Measurements from ENCODE around the gene PARD3.

The PARD3 gene

DNA sequence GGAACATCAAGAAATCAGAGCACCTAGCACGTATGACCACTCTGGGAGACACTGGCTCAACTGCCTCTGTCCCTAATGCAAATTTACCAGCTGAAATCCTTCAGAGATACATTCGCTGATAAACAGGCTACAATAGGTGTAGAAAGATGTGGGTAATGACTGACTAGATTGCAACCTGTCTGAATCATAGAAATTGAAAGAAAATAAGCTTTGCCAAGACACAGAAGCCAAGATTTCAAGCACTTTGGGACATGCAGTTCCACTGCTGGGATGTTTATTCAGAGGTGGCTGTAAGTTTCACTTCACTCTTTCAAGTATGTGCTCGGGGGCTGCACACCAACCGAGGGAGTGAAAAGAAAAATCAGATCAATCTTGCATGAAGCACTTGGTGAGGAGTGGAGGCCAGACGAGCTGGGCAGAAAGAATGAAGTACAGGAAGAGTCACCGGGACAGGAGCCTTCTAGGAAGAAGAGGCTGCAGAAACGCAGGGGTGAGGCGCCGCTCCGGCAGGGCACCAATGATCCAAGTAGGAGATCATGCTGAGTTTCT lies 276.7 kb downstream of the PARD3 start:
- CTCF ChIA-PET, result no interaction called here
- no peak for DNase-seq (ENCODE audit: low spot score)
- POLR2A ChIA-PET (ENCODE audit: low non-redundant PET), result interaction anchor here (0.5 kb wide), 1 partner anchor 1225 kb away, joined by 3 read pairs; no protein-coding TSS in a partner anchor
- TF ChIP-seq, protein P1, sequence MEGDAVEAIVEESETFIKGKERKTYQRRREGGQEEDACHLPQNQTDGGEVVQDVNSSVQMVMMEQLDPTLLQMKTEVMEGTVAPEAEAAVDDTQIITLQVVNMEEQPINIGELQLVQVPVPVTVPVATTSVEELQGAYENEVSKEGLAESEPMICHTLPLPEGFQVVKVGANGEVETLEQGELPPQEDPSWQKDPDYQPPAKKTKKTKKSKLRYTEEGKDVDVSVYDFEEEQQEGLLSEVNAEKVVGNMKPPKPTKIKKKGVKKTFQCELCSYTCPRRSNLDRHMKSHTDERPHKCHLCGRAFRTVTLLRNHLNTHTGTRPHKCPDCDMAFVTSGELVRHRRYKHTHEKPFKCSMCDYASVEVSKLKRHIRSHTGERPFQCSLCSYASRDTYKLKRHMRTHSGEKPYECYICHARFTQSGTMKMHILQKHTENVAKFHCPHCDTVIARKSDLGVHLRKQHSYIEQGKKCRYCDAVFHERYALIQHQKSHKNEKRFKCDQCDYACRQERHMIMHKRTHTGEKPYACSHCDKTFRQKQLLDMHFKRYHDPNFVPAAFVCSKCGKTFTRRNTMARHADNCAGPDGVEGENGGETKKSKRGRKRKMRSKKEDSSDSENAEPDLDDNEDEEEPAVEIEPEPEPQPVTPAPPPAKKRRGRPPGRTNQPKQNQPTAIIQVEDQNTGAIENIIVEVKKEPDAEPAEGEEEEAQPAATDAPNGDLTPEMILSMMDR (conservative IDR thresholded peaks at IDR 0.05; ENCODE audit: low read depth), result no peak
- peak overlapping the region; percentile 45; the same call in 1 of the 2 replicates for H3K27ac ChIP-seq

DNA sequence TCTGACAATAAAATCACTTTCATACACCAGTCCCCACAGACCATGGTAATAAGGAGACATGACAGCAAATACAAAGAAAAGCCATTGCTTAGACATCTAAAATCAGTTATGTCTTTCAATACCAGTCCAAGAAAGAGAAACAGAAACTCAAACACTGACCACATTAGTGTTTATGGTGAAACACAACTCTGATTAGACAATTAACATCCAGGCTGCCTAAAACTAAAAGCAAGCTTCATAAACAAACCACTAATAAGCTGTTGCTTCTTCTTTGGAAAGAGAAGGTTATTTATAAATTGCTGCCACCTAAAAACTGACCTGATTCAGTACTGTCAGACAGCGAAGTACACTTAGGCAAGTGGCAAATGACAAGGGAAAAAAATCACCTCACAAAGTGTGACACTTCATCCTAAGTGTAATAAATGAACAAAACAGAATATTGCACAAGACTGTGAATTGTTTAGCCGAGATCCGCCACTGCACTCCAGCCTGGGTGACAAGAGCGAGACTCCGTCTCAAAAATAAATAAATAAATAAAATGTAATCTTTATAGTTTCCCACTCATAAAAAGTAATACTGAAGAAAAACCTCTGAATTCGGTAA lies 277.4 kb downstream of the PARD3 start:
- TF ChIP-seq, protein P1 (conservative IDR thresholded peaks at IDR 0.05; ENCODE audit: low read depth), result no peak
- CTCF ChIA-PET, result interaction anchor here (0.6 kb wide), 1 partner anchor 86 kb away, joined by 3 read pairs; no protein-coding TSS in a partner anchor
- POLR2A ChIA-PET (ENCODE audit: low non-redundant PET), result interaction anchor here (0.5 kb wide), 1 partner anchor 1224 kb away, joined by 3 read pairs; no protein-coding TSS in a partner anchor
- no peak for DNase-seq (ENCODE audit: low spot score)
- no peak overlapping the region for H3K27ac ChIP-seq

DNA sequence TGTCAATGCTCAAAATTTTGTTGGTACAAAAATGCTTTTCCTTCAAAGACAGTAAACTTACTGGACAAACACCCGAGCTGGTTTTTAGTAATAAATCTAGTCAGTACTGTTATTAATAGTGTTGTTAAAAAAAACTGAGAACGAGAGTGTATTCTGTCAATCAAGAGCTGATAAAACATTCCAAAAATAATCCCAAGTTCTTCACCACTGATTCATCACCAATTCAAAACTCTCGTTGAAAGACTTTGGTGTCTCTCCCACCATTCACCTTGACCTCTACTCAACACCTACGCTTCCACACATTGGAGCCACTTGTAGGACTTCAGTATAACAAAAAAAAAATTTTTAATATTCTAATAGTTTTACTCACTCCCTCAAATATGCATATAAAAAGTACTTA lies 279.2 kb downstream of the PARD3 start:
- no peak for DNase-seq (ENCODE audit: low spot score)
- ChIA-PET POLR2A (ENCODE audit: low non-redundant PET) (no interaction called here), CTCF (no interaction called here)
- H3K27ac ChIP-seq, result no peak overlapping the region
- TF ChIP-seq, protein P1 (conservative IDR thresholded peaks at IDR 0.05; ENCODE audit: low read depth), result no peak

DNA sequence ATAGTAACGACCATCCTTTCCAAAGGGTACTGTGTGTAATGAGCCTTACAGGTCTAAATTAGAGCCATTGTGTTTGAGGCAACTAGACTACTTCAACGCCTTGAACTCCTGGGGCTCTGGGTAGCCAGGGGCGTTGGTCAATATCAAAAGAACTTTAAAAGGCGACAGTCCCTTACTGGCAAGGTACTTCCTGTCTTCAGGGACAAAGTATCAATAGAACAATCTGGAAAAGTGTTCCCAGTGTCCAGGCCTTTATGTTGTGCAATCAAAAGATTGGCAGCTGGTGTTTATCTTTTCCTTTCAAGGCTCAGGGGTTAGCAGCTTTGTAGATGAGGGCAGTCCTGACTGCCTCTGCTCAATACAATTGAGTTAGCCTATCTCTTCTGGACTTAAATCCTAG lies 284.3 kb downstream of the PARD3 start:
- TF ChIP-seq, protein P1 (conservative IDR thresholded peaks at IDR 0.05; ENCODE audit: low read depth), result no peak
- no peak overlapping the region for H3K27ac ChIP-seq
- DNase-seq (ENCODE audit: low spot score), result no peak
- ChIA-PET POLR2A (ENCODE audit: low non-redundant PET) (no interaction called here), CTCF (no interaction called here)

DNA sequence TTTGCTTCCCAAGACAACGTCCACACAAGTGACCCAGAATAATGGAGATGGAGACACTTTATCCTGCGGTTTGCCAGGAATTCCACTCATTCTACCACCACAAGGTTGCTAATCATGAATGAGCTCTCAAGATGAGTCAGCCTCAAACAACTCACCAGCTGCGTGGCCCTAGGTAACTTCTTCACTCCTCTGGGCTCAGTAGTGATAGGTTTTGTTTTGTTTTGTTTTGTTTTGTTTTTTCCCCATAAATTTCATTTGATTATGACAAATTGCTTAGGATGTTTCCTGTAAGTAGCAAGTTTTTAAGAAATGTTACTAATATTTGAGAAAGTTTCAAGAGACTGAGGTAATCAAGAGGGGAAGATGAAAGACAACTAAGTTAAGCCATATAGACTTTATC lies 286.8 kb downstream of the PARD3 start:
- POLR2A ChIA-PET (ENCODE audit: low non-redundant PET), result no interaction called here
- TF ChIP-seq, protein P1 (conservative IDR thresholded peaks at IDR 0.05; ENCODE audit: low read depth), result no peak
- no peak overlapping the region for H3K27ac ChIP-seq
- CTCF ChIA-PET, result no interaction called here
- DNase-seq (ENCODE audit: low spot score), result peak; percentile 77

DNA sequence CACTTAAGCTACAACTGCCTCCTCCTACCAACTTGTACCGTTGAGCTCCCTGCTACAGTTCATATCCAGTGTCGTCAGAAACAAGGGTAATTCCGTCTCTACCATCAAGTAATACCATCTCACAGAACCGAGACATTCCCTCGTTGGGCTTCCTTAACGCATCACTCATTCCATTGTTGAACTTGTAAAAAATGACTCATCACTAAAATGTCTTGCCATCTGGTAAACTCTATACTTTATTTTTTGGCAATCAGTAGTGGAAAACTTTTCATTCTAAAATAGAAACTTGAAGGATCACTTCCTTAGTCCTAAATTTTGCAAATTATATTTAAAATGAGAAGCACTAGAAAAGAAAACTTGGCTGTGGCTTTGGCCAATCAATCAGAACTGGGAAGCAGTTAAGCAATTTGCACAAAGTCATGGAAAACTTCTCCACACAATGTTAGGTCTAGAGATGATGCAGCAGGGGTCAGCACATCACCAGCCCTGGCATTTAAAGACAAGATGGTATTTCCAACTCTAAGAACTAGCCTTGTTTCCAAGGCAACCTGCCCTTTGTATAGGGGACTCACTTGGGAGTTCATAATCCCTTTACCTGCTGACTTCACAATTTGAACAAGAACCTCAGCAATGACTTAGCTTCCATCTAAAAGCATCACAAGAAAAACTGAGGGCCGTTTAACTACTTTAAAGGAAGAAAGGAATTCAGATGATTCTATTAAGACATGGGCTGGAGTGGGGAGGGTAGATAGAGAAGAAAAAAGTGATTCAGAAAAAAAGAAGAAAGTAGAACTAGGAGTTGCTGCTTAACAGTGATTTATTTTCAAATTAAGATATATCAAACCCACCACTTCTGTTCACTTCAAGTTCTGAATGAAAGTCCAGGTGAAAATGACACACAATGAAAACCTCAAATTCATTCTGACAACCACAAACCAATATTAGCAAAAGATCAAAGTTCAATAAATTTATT lies 288.1 kb downstream of the PARD3 start:
- TF ChIP-seq, protein P1 (conservative IDR thresholded peaks at IDR 0.05; ENCODE audit: low read depth), result peak; percentile 28
- peak; percentile 60 for DNase-seq (ENCODE audit: low spot score)
- peak overlapping the region; percentile 89 for H3K27ac ChIP-seq
- ChIA-PET CTCF (interaction anchor here (0.6 kb wide), 2 partner anchors 65 to 89 kb away, joined by 3 read pairs; no protein-coding TSS in a partner anchor), POLR2A (ENCODE audit: low non-redundant PET) (no interaction called here)

Data from RWPE1 (cell line).